ENCODE measurements around the gene PLXNB3.
"Not testable (repeated sequence)": the region's sequence is repeated elsewhere in the genome, so short reads cannot be mapped to it uniquely, and the experiment has no call there.

Gene PLXNB3

DNA sequence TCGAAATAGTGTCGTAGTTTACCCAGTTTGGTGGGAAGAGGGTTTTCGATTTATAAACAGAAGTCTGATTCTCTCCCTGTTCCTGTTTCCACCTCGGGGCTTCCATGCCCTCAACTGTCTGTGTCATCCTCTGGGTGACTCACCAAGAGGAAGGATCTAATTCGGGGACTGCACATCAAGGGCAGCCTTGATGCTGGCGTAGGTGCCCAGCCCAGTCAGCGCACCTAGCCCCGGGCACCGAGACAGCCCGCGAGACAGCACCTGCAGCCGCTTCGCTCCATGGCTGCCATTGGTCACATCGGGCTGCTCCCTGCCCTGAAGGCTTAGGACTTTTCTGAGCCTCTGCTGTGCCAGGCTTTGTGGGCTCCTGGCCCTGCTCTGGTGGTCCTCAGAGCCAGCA lies 31.6 kb upstream of the PLXNB3 start:
- peak; percentile 18 for DNase-seq (ENCODE audit: low spot score)

DNA sequence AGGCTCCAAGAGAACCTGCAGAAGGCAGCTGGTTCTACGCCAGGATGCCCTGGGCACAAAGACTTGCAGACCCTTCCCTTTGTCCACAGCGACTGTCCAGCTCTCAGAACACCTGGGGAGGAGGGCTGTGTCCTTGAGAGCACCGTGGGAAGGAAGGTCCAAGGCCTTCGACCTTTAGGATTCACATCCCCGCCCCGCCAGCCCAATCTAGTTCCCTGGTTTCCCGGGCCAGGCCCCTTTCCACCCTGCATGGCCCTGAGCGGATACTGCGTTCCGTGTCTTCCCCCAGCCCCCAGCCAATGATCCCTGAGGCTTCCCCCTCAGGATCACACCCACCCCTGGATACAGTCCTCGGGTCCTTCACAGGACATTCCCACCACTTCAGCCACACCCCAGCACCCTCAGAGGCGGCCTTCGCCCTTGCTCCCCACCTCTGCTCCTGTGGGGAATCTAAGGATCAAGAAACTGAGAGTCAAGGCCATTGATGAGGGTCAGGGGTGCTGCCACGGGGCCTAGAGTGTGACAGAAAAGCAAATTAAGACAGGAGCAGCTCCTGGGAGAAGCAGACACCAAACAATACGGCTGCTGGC lies 30.3 kb upstream of the PLXNB3 start:
- DNase-seq (ENCODE audit: low spot score) = no peak

DNA sequence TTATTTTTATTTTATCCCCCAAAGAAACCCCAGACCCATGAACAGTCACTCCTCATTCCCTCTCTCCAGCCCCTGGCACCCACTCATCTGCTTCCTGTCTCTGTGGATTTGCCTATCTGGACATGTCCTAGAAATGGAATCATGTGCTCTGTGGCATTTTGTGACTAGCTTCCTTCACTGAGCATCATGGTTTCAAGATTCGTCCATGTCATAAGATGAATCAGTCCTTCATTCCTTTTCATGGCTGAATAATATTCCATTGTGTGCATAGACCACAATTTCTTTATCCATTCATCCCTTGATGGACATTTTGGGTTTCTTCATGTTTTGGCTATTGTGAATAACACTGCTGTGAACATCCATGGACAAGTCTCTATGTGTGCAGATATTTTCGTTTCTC lies 29.2 kb upstream of the PLXNB3 start:
- DNase-seq (ENCODE audit: low spot score) = no peak

DNA sequence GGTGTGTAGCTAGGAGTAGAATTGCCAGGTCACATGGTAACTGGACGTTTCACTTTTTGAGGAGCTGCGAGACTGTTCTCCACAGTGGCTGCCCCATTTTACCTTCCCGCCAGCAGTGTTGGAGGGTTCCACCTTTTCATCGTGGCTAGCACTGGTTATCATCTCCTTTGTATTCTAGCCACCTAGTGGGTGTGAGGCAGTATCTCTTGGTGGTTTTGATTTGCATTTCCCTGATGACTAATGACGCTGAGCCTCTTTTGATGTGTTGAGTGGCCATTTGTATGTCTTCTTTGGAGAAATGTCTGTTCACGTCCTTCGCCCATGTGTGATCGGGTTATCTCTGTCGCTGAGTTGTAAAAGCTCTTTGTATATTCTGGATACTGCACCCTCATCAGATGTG lies 28.8 kb upstream of the PLXNB3 start:
- DNase-seq (ENCODE audit: low spot score) = no peak

GRCh38 chrX:153736071-153736820 lies 27.8 kb upstream of the PLXNB3 start:
- no peak for DNase-seq (ENCODE audit: low spot score)

- DNase-seq (ENCODE audit: low spot score) = no peak
Observed at GRCh38 chrX:153736871-153737441, 27.1 kb upstream of the PLXNB3 start.

- no peak for DNase-seq (ENCODE audit: low spot score)
Observed at GRCh38 chrX:153738056-153738605, 25.9 kb upstream of the PLXNB3 start.

DNA sequence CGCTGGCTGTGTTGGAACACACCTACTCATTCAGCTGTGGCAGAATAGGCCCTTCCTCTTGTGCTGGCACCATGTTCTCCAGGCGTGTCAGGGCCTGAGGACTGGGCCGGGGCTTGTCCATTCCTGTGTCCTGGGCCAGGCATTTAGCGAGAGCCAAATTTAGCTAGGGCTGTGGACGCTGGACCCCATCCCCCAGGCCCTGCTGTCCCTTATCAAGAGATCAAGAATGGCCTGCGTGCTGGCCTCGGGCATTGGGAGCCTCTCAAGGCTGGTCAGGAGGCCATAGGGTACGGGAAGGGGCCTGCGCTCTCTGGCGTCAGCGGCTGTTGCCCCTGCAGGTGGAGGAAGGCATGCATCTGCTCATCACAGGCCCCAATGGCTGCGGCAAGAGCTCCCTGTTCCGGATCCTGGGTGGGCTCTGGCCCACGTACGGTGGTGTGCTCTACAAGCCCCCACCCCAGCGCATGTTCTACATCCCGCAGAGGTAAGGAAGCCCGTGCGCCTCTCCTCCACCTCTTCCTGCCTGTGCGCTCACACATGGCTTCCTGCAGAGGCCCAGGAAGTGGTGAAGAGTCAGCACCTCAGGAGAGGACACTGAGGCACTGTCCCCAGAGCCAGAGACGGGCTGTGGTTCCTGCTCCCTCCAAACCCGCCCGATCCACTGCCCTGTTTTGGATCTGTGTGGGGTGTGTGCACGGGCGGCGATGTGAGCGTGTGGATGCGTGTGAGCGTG lies 24.1 kb upstream of the PLXNB3 start:
- DNase-seq (ENCODE audit: low spot score) = no peak

GRCh38 chrX:153740631-153741222 lies 23.3 kb upstream of the PLXNB3 start:
- DNase-seq (ENCODE audit: low spot score) = no peak

DNA sequence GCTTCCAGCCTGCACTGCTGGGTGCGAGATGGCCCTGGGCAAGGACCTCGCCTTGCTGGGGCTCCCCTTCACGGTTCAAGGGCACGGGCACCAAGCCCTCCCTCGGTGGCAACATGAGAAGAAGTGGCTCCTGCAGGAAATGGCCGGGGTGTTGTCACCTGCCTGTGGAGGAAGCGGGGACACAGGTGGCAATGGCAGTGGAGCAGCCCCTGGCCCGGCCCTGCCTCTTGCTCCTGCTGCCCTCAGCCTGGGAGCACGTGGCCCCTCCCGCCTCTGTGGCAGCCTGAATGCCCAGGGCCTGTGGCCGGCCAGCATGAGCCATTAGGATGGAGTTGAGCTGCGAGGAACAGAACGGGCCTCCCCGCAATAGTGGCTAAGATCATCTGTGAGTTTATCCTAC lies 22.6 kb upstream of the PLXNB3 start:
- DNase-seq (ENCODE audit: low spot score) = no peak

DNA sequence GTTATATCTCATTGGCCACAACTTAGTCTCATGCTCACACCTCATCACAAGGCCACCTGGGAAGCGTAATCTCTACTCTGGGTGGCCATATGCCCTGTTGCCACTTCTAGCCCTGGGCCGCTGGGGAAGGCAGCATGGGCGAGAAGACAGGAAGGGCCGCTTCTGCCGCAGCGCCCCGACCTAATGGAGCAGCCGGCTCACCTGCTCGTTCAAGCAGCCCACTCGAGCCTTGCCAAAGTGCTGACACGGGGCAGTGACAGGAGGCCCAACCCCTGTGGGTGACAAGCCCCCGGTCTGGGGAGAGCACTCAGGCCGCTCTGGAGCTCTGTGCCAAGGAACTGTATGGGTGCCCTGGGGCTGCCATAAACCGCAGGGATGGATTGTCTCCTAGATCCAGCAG lies 21.9 kb upstream of the PLXNB3 start:
- DNase-seq (ENCODE audit: low spot score) = not testable (repeated sequence)

GRCh38 chrX:153742796-153743467 lies 21.1 kb upstream of the PLXNB3 start:
- not testable (repeated sequence) for DNase-seq (ENCODE audit: low spot score)

GRCh38 chrX:153743468-153744209 lies 20.4 kb upstream of the PLXNB3 start:
- not testable (repeated sequence) for DNase-seq (ENCODE audit: low spot score)

GRCh38 chrX:153744210-153745066 lies 19.6 kb upstream of the PLXNB3 start:
- DNase-seq (ENCODE audit: low spot score) = no peak

DNA sequence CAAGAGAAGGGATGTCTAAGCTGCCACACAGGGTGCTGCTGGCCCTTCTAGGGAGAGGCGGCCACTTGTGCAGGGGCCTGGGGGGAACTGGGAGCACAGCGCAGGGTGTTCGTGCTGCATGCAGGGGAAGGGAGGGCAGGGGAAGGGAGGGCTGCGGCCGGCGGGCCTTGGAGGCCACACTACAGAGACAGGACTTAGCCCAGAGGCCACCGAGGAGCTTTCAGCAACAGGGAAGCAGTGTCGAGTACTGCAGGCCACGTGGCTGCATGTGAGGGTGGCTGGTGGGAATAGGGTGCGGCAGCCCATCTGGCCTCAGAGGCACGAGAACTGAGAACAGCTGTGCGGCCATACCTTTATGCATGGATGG lies 19.0 kb upstream of the PLXNB3 start:
- not testable (repeated sequence) for DNase-seq (ENCODE audit: low spot score)

DNA sequence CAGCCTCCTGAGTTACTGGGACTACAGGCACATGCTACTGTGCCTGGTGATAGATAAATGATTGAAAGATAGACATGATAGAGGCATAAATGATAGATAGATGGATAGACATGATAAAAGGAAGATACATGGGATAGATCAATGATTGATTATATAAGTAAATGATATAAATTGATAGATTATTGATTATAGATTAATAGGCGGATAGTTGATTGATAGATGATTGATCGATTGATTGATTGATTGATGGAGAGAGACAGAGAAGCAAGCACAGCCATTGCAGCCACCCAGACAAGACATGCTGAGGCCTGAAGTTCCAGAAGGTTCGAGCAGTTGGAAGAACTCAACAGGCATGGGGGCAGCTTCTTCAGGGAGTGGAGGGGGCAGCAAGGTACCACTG lies 17.7 kb upstream of the PLXNB3 start:
- no peak for DNase-seq (ENCODE audit: low spot score)

GRCh38 chrX:153746991-153747390 lies 17.1 kb upstream of the PLXNB3 start:
- DNase-seq (ENCODE audit: low spot score) = not testable (repeated sequence)

DNA sequence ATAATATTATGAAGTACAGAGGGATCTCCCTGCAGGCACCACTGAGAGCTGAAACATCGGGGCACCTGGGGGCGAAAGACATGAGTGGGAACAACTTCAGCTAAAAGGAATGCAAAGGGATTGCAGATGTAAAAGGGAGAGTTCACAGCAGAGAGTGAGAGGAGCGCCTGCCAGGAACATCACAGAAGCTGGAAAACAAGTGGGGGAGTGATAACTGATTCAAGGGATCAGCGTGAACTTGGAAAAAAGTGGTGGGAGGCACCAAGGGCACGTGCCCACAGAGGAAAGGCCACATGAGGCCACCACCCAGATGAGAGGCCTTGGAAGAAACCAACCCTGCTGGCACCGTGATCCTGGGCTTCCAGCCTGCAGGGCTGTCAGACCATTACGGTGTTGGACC lies 15.0 kb upstream of the PLXNB3 start:
- not testable (repeated sequence) for DNase-seq (ENCODE audit: low spot score)

DNA sequence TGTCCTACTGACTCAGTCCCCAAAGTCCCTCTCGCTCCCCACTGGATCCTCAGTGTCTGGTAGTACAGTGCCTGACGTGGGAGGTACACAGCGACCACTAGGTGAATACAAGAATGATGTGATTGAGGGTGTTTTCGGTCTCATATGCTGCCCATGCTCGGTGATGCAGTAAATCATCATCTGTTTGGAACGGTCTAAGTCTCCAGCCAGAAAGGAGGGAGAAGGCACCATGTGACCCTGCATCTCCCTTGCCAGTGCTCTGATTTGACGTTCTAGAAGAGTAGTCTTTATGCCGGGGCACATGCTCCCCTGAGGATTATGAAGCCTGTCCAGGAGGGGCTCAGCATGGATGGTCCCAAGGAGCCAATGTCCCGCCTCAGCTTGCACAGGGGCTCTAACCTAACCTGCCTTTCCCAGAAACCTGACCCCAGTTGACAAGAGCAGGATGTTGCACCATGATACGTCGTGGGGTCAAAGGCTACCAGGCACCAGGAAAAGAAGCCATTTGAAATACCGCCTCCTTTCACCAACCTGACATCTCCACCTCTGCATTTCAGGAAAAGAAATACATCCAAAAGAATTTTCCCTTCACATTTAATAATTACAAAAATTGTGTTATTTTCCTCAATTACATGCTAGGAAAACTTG lies 13.8 kb upstream of the PLXNB3 start:
- DNase-seq (ENCODE audit: low spot score) = no peak

All from pons (tissue), 1 donor.